H9 (cell line): Measurements from ENCODE around the gene RNU6-9. TPM values are rescaled to one million over a fixed set of nuclear protein-coding genes. Genes with fewer than 3 reads are reported as not detected.

Experiments
- DNase-seq: peaks from one replicate; pipeline ENCODE4 v3.0.0-alpha.2; 2017
- H2AFZ ChIP-seq: one replicate; pipeline ENCODE4 v1.6.1; 2013; ENCODE audit warnings: mild to moderate bottlenecking, low read length, control low read depth, moderate library complexity
- H2AK5ac ChIP-seq: 2 replicates; pipeline ENCODE4 v1.6.1; 2013; ENCODE audit warnings: low read length, control low read depth, mixed read lengths; ENCODE audit not compliant: insufficient read length
- H2BK120ac ChIP-seq: one replicate; pipeline ENCODE4 v1.6.1; 2013; ENCODE audit warnings: low read depth, mild to moderate bottlenecking, low read length, control low read depth, inconsistent platforms; ENCODE audit not compliant: poor library complexity, severe bottlenecking
- H2BK12ac ChIP-seq: 2 replicates; pipeline ENCODE4 v1.6.1; 2013; ENCODE audit warnings: low read length, control low read depth, mixed read lengths, low read depth; ENCODE audit not compliant: insufficient read length
- H2BK15ac ChIP-seq: 2 replicates; pipeline ENCODE4 v1.6.1; 2013; ENCODE audit warnings: low read depth, low read length, control low read depth
- H2BK20ac ChIP-seq: one replicate; pipeline ENCODE4 v1.6.1; 2013; ENCODE audit warnings: low read depth, mild to moderate bottlenecking, low read length, control low read depth, inconsistent platforms; ENCODE audit not compliant: poor library complexity, severe bottlenecking
- H2BK5ac ChIP-seq: 2 replicates; pipeline ENCODE4 v1.6.1; 2013; ENCODE audit warnings: low read length, control low read depth, mixed read lengths; ENCODE audit not compliant: insufficient read length
- H3K14ac ChIP-seq: 2 replicates; pipeline ENCODE4 v1.6.1; 2013; ENCODE audit warnings: low read length, control low read depth; ENCODE audit not compliant: insufficient read depth
- H3K18ac ChIP-seq: 2 replicates; pipeline ENCODE4 v1.6.1; 2013; ENCODE audit warnings: low read depth, mild to moderate bottlenecking, mixed read lengths, low read length, control low read depth; ENCODE audit not compliant: insufficient read length
- H3K23ac ChIP-seq: 2 replicates; pipeline ENCODE4 v1.6.1; 2013; ENCODE audit warnings: low read length, control low read depth, mixed read lengths, low read depth; ENCODE audit not compliant: insufficient read length
- H3K23me2 ChIP-seq: 2 replicates; pipeline ENCODE4 v1.6.1; 2013; ENCODE audit warnings: low read depth, mild to moderate bottlenecking, mixed read lengths, low read length, control low read depth; ENCODE audit not compliant: insufficient read length, poor library complexity, severe bottlenecking
- H3K27ac ChIP-seq: 2 replicates; pipeline ENCODE4 v1.5.1; 2013; ENCODE audit warnings: low read length, control low read depth, mixed read lengths, low read depth; ENCODE audit not compliant: insufficient read length
- H3K27me3 ChIP-seq: 2 replicates; pipeline ENCODE4 v1.6.1; 2013; ENCODE audit warnings: low read length, control low read depth, inconsistent platforms; ENCODE audit not compliant: insufficient read depth
- H3K4ac ChIP-seq: 2 replicates; pipeline ENCODE4 v1.6.1; 2013; ENCODE audit warnings: low read depth, mild to moderate bottlenecking, control low read depth, inconsistent platforms, low read length, moderate library complexity
- H3K4me1 ChIP-seq: 2 replicates; pipeline ENCODE4 v1.6.1; 2013; ENCODE audit warnings: low read length, control low read depth, inconsistent platforms; ENCODE audit not compliant: insufficient read depth
- H3K4me2 ChIP-seq: 2 replicates; pipeline ENCODE4 v1.6.1; 2013; ENCODE audit warnings: low read length, control low read depth, mixed read lengths; ENCODE audit not compliant: insufficient read length, insufficient read depth
- H3K56ac ChIP-seq: 2 replicates; pipeline ENCODE4 v1.6.1; 2013; ENCODE audit warnings: low read depth, mild to moderate bottlenecking, mixed read lengths, low read length, control low read depth; ENCODE audit not compliant: insufficient read length
- H3K79me1 ChIP-seq: 2 replicates; pipeline ENCODE4 v1.6.1; 2013; ENCODE audit warnings: low read depth, mild to moderate bottlenecking, moderate library complexity, low read length, control low read depth, inconsistent platforms; ENCODE audit not compliant: insufficient read depth, poor library complexity, severe bottlenecking
- H3K79me2 ChIP-seq: 2 replicates; pipeline ENCODE4 v1.6.1; 2013; ENCODE audit warnings: low read length, control low read depth, inconsistent platforms; ENCODE audit not compliant: insufficient read depth
- H3K9ac ChIP-seq: 2 replicates; pipeline ENCODE4 v1.6.1; 2013; ENCODE audit warnings: low read length, control low read depth, mixed read lengths; ENCODE audit not compliant: insufficient read length; ENCODE audit errors: extremely low read depth
- H3K9me3 ChIP-seq: one replicate; pipeline ENCODE4 v1.6.1; 2013; ENCODE audit warnings: low read depth, low read length, inconsistent platforms; ENCODE audit not compliant: control insufficient read depth
- H3T11ph ChIP-seq: one replicate; pipeline ENCODE4 v1.6.1; 2013; ENCODE audit warnings: mild to moderate bottlenecking, low read length, control low read depth, inconsistent platforms
- H4K20me1 ChIP-seq: one replicate; pipeline ENCODE4 v1.6.1; 2013; ENCODE audit not compliant: control insufficient read depth, insufficient read length, insufficient read depth
- H4K5ac ChIP-seq: 2 replicates; pipeline ENCODE4 v1.6.1; 2013; ENCODE audit warnings: low read depth, mild to moderate bottlenecking, mixed read lengths, low read length, control low read depth; ENCODE audit not compliant: insufficient read length
- H4K8ac ChIP-seq: replicated peaks from 2 replicates; pipeline ENCODE4 v1.6.1; 2013; ENCODE audit warnings: low read length, control low read depth, mixed read lengths, low read depth; ENCODE audit not compliant: insufficient read length
- H4K91ac ChIP-seq: 2 replicates; pipeline ENCODE4 v1.6.1; 2013; ENCODE audit warnings: low read depth, mild to moderate bottlenecking, moderate library complexity, mixed read lengths, low read length, control low read depth; ENCODE audit not compliant: insufficient read length
- H3K27ac Mint-ChIP-seq, 3 experiments: 2 replicates in 2 of 3; 3 replicates in 1 of 3; pipeline ENCODE4 v1.8.0; 2020 to 2021; ENCODE audit warnings: mixed read lengths in 3 of 3, mild to moderate bottlenecking in 1 of 3, moderate library complexity in 1 of 3
- H3K27me3 Mint-ChIP-seq: 2 replicates; pipeline ENCODE4 v1.8.0; 2021; ENCODE audit warnings: low read depth, mild to moderate bottlenecking, moderate library complexity, mixed read lengths
- H3K36me3 Mint-ChIP-seq, 3 experiments: 2 replicates in 2 of 3; 3 replicates in 1 of 3; pipeline ENCODE4 v1.8.0; 2020 to 2021; ENCODE audit warnings: low read depth in 3 of 3, mixed read lengths in 3 of 3; ENCODE audit not compliant: insufficient read depth in 1 of 3
- H3K4me1 Mint-ChIP-seq, 2 experiments: 2 replicates each; pipeline ENCODE4 v1.8.0; 2020; ENCODE audit warnings: mixed read lengths in 2 of 2
- H3K4me3 Mint-ChIP-seq, 2 experiments: 2 replicates in 1 of 2; 3 replicates in 1 of 2; pipeline ENCODE4 v1.8.0; 2020 to 2021; ENCODE audit warnings: mild to moderate bottlenecking in 2 of 2, mixed read lengths in 2 of 2, moderate library complexity in 1 of 2
- H3K9me3 Mint-ChIP-seq, 2 experiments: 2 replicates in 1 of 2; 3 replicates in 1 of 2; pipeline ENCODE4 v1.8.0; 2020; ENCODE audit warnings: mild to moderate bottlenecking in 2 of 2, mixed read lengths in 2 of 2, moderate library complexity in 1 of 2
- CTCF ChIP-seq: fragments of 200-600 bp; sonication (generic); conservative IDR thresholded peaks from 3 replicates; pipeline ENCODE4 v1.8.0; 2021; ENCODE audit warnings: antibody characterized with exemption, mild to moderate bottlenecking
- WGBS: extraction: QIAGEN DNeasy Blood & Tissue Kit; methylation state at CpG from one replicate; pipeline ENCODE4 v1.1.7; 2013; ENCODE audit warnings: missing lambda C conversion rate, low lambda C conversion rate, mixed read lengths; ENCODE audit not compliant: insufficient read length; ENCODE audit errors: extremely low coverage; 5-methylcytosine and 5-hydroxymethylcytosine counted together
- total RNA-seq: library from RNA; stranded (reverse); gene quantifications from 2 replicates; pipeline ENCODE4 v1.2.1, GENCODE V29; 2021

Gene RNU6-9
- total RNA-seq, 1 experiment from 2014 or later: not detected

DNA sequence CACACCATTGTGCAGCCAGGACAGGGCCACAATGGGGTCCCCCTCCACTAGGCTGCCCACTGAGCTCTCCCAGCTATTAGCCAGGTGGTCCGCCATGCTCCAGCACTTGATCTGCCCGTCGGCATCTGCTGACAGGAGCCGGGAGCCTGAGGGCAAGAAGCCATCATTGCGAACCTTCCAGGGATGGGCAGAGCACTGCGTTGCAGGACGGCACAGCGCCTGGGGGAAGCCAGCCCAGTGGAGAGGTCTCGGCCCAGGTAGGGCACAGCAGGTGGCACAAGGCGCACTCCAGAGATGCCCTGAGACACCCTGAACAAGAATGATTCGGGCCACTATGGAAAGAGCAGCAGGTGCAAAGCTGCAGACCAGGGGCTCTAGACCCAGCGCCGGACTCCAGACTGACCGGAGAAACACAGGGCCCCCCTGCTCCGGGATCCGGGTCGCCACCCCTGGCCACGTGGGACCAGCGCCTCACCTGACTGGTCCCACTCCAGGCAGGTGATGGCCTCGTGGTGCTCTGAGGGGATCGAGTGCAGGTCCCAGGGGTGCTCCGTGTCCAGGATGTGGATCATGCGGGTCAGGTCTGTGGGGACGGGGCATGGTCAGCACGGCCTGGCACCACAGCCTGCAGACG lies 3.5 kb upstream of the RNU6-9 start:
- no peak overlapping the region for H3K4me3 Mint-ChIP-seq

More for the DNA sequence above, 3.5 kb upstream of the RNU6-9 start:
- H2BK20ac ChIP-seq: no peak overlapping the region
- H2AFZ ChIP-seq: no peak overlapping the region
- no peak for TF ChIP-seq CTCF
- no peaks in the 10 kb centered on the region for H3K4me1 ChIP-seq
- no peak overlapping the region for H2AK5ac ChIP-seq
- no peak overlapping the region for H4K5ac ChIP-seq
- H3K27me3 ChIP-seq: no peaks in the 10 kb centered on the region
- no CpG with 5 or more reads among the region's 26 CpGs for WGBS
- H3K9me3 Mint-ChIP-seq: no peaks in the 10 kb centered on the region; a peak in 1 of 5 replicates
- H3K27me3 Mint-ChIP-seq: peaks cover 4% of the 10 kb centered on the region; the same call in 1 of the 2 replicates
- H3K36me3 Mint-ChIP-seq: peaks cover 0 to 37% (median 25%) of the 10 kb centered on the region in 3 experiments; a peak in 6 of 7 replicates
- H3K9me3 ChIP-seq: no peaks in the 10 kb centered on the region
- H3K4me2 ChIP-seq: no peak overlapping the region
- H3K4me1 Mint-ChIP-seq: peaks cover 3 to 4% of the 10 kb centered on the region in 2 experiments; a peak in 2 of 4 replicates
- H3T11ph ChIP-seq: no peak overlapping the region
- H3K56ac ChIP-seq: no peak overlapping the region
- no peak overlapping the region for H3K18ac ChIP-seq
- no peak overlapping the region for H4K91ac ChIP-seq
- H3K27ac ChIP-seq: no peak overlapping the region
- H2BK15ac ChIP-seq: no peak overlapping the region
- H3K23ac ChIP-seq: no peak overlapping the region
- no peak overlapping the region for H3K27ac Mint-ChIP-seq
- no peak for DNase-seq
- no peak overlapping the region for H2BK12ac ChIP-seq
- H2BK120ac ChIP-seq: no peak overlapping the region
- H3K79me2 ChIP-seq: no peaks in the 10 kb centered on the region; the same call in 1 of the 2 replicates
- peaks cover 4% of the 10 kb centered on the region for H3K23me2 ChIP-seq
- H4K20me1 ChIP-seq: peaks cover 2% of the 10 kb centered on the region
- H2BK5ac ChIP-seq: no peak overlapping the region
- H3K9ac ChIP-seq: no peak overlapping the region
- H4K8ac ChIP-seq: no peak overlapping the region
- no peak overlapping the region for H3K14ac ChIP-seq
- H3K79me1 ChIP-seq: no peaks in the 10 kb centered on the region
- H3K4ac ChIP-seq: no peak overlapping the region
